Esophagus muscularis mucosa (tissue), 3 donors: Measurements from ENCODE around the gene ANP32A.

ENCODE experiments used
- POLR2A ChIP-seq: fragments of 450-650 bp; IDR thresholded peaks from one replicate; pipeline ENCODE4 v1.6.1; 2017; ENCODE audit warnings: antibody characterized with exemption, moderate library complexity, mild to moderate bottlenecking, low read depth
- POLR2AphosphoS5 ChIP-seq, 2 donors: sonication (generic); formaldehyde crosslinking; IDR thresholded peaks; one replicate each; pipeline ENCODE4 v1.6.1; 2017; ENCODE audit warnings: antibody characterized with exemption in 2 of 2
- TF ChIP-seq, protein P1 (sequence below), 3 experiments: fragments of 200-600 bp in 2 of 3; fragments of 450-650 bp in 1 of 3; sonication (generic) in 2 of 3; IDR thresholded peaks; one replicate each; pipeline ENCODE4 v1.5.1; 2017 to 2019; ENCODE audit warnings: antibody characterized with exemption in 3 of 3, mild to moderate bottlenecking in 2 of 3, moderate library complexity in 1 of 3

DNA sequence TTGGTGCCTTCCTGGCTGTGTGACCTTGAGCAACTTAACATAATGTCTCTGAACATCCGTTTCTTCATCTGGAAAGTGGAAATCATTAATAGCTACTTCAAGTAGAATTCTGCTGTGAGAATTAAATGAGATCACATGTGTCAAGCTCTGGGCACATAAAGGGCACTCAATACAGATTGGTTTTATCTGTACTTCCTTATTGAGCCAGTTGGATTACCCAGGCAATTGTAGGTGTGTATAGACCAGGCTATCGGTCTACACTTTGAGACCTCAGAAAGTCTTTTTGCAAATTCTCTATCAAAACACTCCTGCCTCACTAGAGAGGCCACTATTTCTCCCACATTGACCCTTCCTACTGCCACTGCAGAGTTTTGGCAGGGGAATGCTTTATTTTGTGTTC, 47.7 kb downstream of the ANP32A start:
- TF ChIP-seq, protein P1, sequence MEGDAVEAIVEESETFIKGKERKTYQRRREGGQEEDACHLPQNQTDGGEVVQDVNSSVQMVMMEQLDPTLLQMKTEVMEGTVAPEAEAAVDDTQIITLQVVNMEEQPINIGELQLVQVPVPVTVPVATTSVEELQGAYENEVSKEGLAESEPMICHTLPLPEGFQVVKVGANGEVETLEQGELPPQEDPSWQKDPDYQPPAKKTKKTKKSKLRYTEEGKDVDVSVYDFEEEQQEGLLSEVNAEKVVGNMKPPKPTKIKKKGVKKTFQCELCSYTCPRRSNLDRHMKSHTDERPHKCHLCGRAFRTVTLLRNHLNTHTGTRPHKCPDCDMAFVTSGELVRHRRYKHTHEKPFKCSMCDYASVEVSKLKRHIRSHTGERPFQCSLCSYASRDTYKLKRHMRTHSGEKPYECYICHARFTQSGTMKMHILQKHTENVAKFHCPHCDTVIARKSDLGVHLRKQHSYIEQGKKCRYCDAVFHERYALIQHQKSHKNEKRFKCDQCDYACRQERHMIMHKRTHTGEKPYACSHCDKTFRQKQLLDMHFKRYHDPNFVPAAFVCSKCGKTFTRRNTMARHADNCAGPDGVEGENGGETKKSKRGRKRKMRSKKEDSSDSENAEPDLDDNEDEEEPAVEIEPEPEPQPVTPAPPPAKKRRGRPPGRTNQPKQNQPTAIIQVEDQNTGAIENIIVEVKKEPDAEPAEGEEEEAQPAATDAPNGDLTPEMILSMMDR (IDR thresholded peaks at IDR 0.05), result no peak
- TF ChIP-seq POLR2A, result no peak
- TF ChIP-seq POLR2AphosphoS5 (IDR thresholded peaks at IDR 0.05), result no peak
